WTC11 (cell line): ENCODE measurements around the gene MEAF6. TPM values are rescaled to one million over a fixed set of nuclear protein-coding genes. Genes with fewer than 3 reads are reported as not detected.
A peak's percentile ranks its signal among the peaks of the same experiment; 100 is the strongest.

ENCODE experiments used
- ATAC-seq: fragments of 200-7000 bp; cut with Tn5 transposase; 2 replicates; pipeline ENCODE4 v1.10.0; 2021; ENCODE audit warnings: mild to moderate bottlenecking, moderate library complexity
- CTCF ChIA-PET: fragments of 300-600 bp; sonication (Branson Sonifier 250); formaldehyde crosslinking; loops from one replicate; lab custom pipeline; 2021; ENCODE audit warnings: antibody characterized with exemption; lab: Charles Lee
- POLR2A ChIA-PET: fragments of 350-600 bp; sonication (Branson Sonifier 250); formaldehyde crosslinking; loops from one replicate; lab custom pipeline; 2021; ENCODE audit warnings: antibody characterized with exemption; lab: Charles Lee
- DNase-seq: peaks from one replicate; pipeline ENCODE4 v3.0.0; 2021; ENCODE audit warnings: low spot score
- H3K27ac Mint-ChIP-seq: 2 replicates; pipeline ENCODE4 v1.8.0; 2021; ENCODE audit warnings: mixed read lengths
- H3K27me3 Mint-ChIP-seq: 2 replicates; pipeline ENCODE4 v1.8.0; 2021; ENCODE audit warnings: low read depth, mild to moderate bottlenecking, moderate library complexity, mixed read lengths
- H3K36me3 Mint-ChIP-seq: 2 replicates; pipeline ENCODE4 v1.8.0; 2021; ENCODE audit warnings: mixed read lengths
- H3K4me1 Mint-ChIP-seq: 2 replicates; pipeline ENCODE4 v1.8.0; 2022; ENCODE audit warnings: mixed read lengths
- H3K4me3 Mint-ChIP-seq: 2 replicates; pipeline ENCODE4 v1.8.0; 2021; ENCODE audit warnings: mild to moderate bottlenecking, moderate library complexity, mixed read lengths
- H3K9me3 Mint-ChIP-seq: 2 replicates; pipeline ENCODE4 v1.8.0; 2021; ENCODE audit warnings: mixed read lengths
- AR ChIP-seq: fragments of 250-450 bp; sonication (Bioruptor Pico); IDR thresholded peaks from 2 replicates; pipeline ENCODE4 v1.9.0; 2021; ENCODE audit warnings: mild to moderate bottlenecking
- ARID4B ChIP-seq: sonication (generic); formaldehyde crosslinking; IDR thresholded peaks from 2 replicates; pipeline ENCODE4 v1.8.0; 2023; ENCODE audit warnings: missing genetic modification reagents, mild to moderate bottlenecking, borderline replicate concordance
- ATF3 ChIP-seq: sonication (generic); formaldehyde crosslinking; conservative IDR thresholded peaks from 2 replicates; pipeline ENCODE4 v1.8.1; 2022; ENCODE audit warnings: mild to moderate bottlenecking, missing genetic modification reagents
- CREB1 ChIP-seq: sonication (generic); formaldehyde crosslinking; IDR thresholded peaks from 2 replicates; pipeline ENCODE4 v1.8.0; 2023; ENCODE audit warnings: mild to moderate bottlenecking, missing genetic modification reagents
- CREM ChIP-seq: sonication (generic); formaldehyde crosslinking; IDR thresholded peaks from 2 replicates; pipeline ENCODE4 v1.8.1; 2022; ENCODE audit warnings: mild to moderate bottlenecking, missing genetic modification reagents, moderate library complexity
- FOXP1 ChIP-seq: sonication (generic); formaldehyde crosslinking; IDR thresholded peaks from 2 replicates; pipeline ENCODE4 v1.8.0; 2022; ENCODE audit warnings: missing genetic modification reagents, mild to moderate bottlenecking, moderate library complexity, borderline replicate concordance
- HMGXB4 ChIP-seq: sonication (generic); formaldehyde crosslinking; IDR thresholded peaks from 2 replicates; pipeline ENCODE4 v1.8.1; 2023; ENCODE audit warnings: mild to moderate bottlenecking, moderate library complexity, missing genetic modification reagents
- IRF1 ChIP-seq: sonication (generic); formaldehyde crosslinking; IDR thresholded peaks from 2 replicates; pipeline ENCODE4 v1.8.0; 2023; ENCODE audit warnings: missing genetic modification reagents
- MAX ChIP-seq: sonication (generic); formaldehyde crosslinking; IDR thresholded peaks from 2 replicates; pipeline ENCODE4 v1.8.0; 2022; ENCODE audit warnings: mild to moderate bottlenecking, missing genetic modification reagents
- NFE2L1 ChIP-seq: sonication (generic); formaldehyde crosslinking; IDR thresholded peaks from 2 replicates; pipeline ENCODE4 v1.8.1; 2023; ENCODE audit warnings: missing genetic modification reagents
- NFYB ChIP-seq: sonication (generic); formaldehyde crosslinking; conservative IDR thresholded peaks from 2 replicates; pipeline ENCODE4 v1.8.0; 2022; ENCODE audit warnings: low read depth, missing genetic modification reagents
- OVOL2 ChIP-seq: fragments of 250-450 bp; sonication (Bioruptor Pico); IDR thresholded peaks from 2 replicates; pipeline ENCODE4 v1.9.0; 2021; ENCODE audit warnings: mild to moderate bottlenecking, borderline replicate concordance
- PRRX2 ChIP-seq: fragments of 250-450 bp; sonication (Bioruptor Pico); IDR thresholded peaks from 2 replicates; pipeline ENCODE4 v1.8.0; 2021; ENCODE audit warnings: mild to moderate bottlenecking
- SMAD3 ChIP-seq: sonication (generic); formaldehyde crosslinking; IDR thresholded peaks from 2 replicates; pipeline ENCODE4 v1.8.0; 2022; ENCODE audit warnings: missing genetic modification reagents, mild to moderate bottlenecking, borderline replicate concordance
- SMAD4 ChIP-seq: sonication (generic); formaldehyde crosslinking; IDR thresholded peaks from 2 replicates; pipeline ENCODE4 v1.8.0; 2022; ENCODE audit warnings: mild to moderate bottlenecking, missing genetic modification reagents
- USF2 ChIP-seq: sonication (generic); formaldehyde crosslinking; IDR thresholded peaks from 2 replicates; pipeline ENCODE4 v1.8.1; 2023; ENCODE audit warnings: mild to moderate bottlenecking, missing genetic modification reagents, moderate library complexity
- ZNF138 ChIP-seq: sonication (generic); formaldehyde crosslinking; conservative IDR thresholded peaks from 2 replicates; pipeline ENCODE4 v1.8.1; 2022; ENCODE audit warnings: mild to moderate bottlenecking, moderate library complexity, missing genetic modification reagents
- ZNF416 ChIP-seq: fragments of 250-450 bp; sonication (Bioruptor Pico); IDR thresholded peaks from 2 replicates; pipeline ENCODE4 v1.9.0; 2021; ENCODE audit warnings: mild to moderate bottlenecking, inconsistent platforms
- ZNF423 ChIP-seq: fragments of 250-450 bp; sonication (Bioruptor Pico); IDR thresholded peaks from 2 replicates; pipeline ENCODE4 v2.1.2; 2022; ENCODE audit warnings: mild to moderate bottlenecking, moderate library complexity
- total RNA-seq: library from RNA; stranded (reverse); gene quantifications from 3 replicates; pipeline ENCODE4 v1.2.3, GENCODE V29; 2021

Gene MEAF6
- total RNA-seq, 1 experiment from 2014 or later = 37.4 TPM

GRCh38 chr1:37453647-37454046, 60.9 kb downstream of the MEAF6 start:
- H3K36me3 Mint-ChIP-seq = no peaks in the 10 kb centered on the region
- no peak for DNase-seq
- ChIA-PET CTCF (interaction anchor here (1.0 to 14.1 kb wide), 7 partner anchors 16 to 61 kb away, joined by 3 to 279 read pairs (median 16); partner anchors contain the start of gene MEAF6), POLR2A (no interaction called here)
- H3K27me3 Mint-ChIP-seq = no peaks in the 10 kb centered on the region
- no peak for ATAC-seq
- H3K9me3 Mint-ChIP-seq = no peaks in the 10 kb centered on the region
- no peak overlapping the region for H3K27ac Mint-ChIP-seq
- H3K4me3 Mint-ChIP-seq = no peak overlapping the region
- TF ChIP-seq ZNF416 (CRISPR knock-in tag) (no peak), NFYB (no peak), USF2 (CRISPR knock-in tag) (no peak), ATF3 (CRISPR knock-in tag) (no peak), ZNF138 (CRISPR knock-in tag) (no peak), NFE2L1 (no peak), AR (CRISPR knock-in tag) (no peak)
- TF ChIP-seq, all 79 proteins: peak for 0
- H3K4me1 Mint-ChIP-seq = peaks cover 50% of the 10 kb centered on the region

- H3K4me1 Mint-ChIP-seq = peaks cover 54% of the 10 kb centered on the region
- ATAC-seq = peak; percentile 13
- H3K27ac Mint-ChIP-seq = peak overlapping the region; percentile 78; the same call in 1 of the 2 replicates
- H3K4me3 Mint-ChIP-seq = no peak overlapping the region
- H3K27me3 Mint-ChIP-seq = no peaks in the 10 kb centered on the region; the same call in 1 of the 2 replicates
- no peaks in the 10 kb centered on the region for H3K36me3 Mint-ChIP-seq
- no peaks in the 10 kb centered on the region for H3K9me3 Mint-ChIP-seq
- no peak for TF ChIP-seq SMAD3 (CRISPR knock-in tag)
- no peak for TF ChIP-seq IRF1 (CRISPR knock-in tag)
- no peak; the same call in 1 of the 2 replicates for TF ChIP-seq MAX
- no peak for TF ChIP-seq OVOL2
- TF ChIP-seq PRRX2 = no peak
- TF ChIP-seq NFYB = no peak
- TF ChIP-seq ARID4B = no peak
- TF ChIP-seq HMGXB4 (CRISPR knock-in tag) = no peak
- no peak for TF ChIP-seq USF2 (CRISPR knock-in tag)
- TF ChIP-seq FOXP1 (CRISPR knock-in tag) = no peak
- TF ChIP-seq CREM (CRISPR knock-in tag) = no peak
- TF ChIP-seq CREB1 (CRISPR knock-in tag) = no peak
- TF ChIP-seq ZNF423 (CRISPR knock-in tag) = no peak
- TF ChIP-seq SMAD4 (CRISPR knock-in tag) = no peak
- ChIA-PET POLR2A (interaction anchor here (1.0 kb wide), 1 partner anchor 10 kb away, joined by 3 read pairs; no protein-coding TSS in a partner anchor), CTCF (interaction anchor here (0.6 to 14.1 kb wide), 9 partner anchors 15 to 1216 kb away, joined by 3 to 279 read pairs (median 4); partner anchors contain the start of genes MEAF6 and ZC3H12A)
- no peak for DNase-seq
Measured at GRCh38 chr1:37452416-37452815, 62.1 kb downstream of the MEAF6 start.
